Stomach (tissue), 9 donors: Measurements from ENCODE around the gene DOCK2. TPM values are rescaled to one million over a fixed set of nuclear protein-coding genes. Genes with fewer than 3 reads are reported as not detected.

Experiments used
- DNase-seq, 2 donors: peaks; one replicate each; pipeline versions ENCODE4 v3.0.0 to v3.0.0-alpha.2; 2013 to 2019
- H3K27ac ChIP-seq, 5 donors: fragments of 200-600 bp in 4 of 5; sonication (generic) in 4 of 5; one replicate each; pipeline ENCODE4 v1.5.1; 2013 to 2019; ENCODE audit warnings: mild to moderate bottlenecking in 1 of 5, moderate library complexity in 1 of 5
- H3K27me3 ChIP-seq, 3 donors: fragments of 200-600 bp; sonication (generic); one replicate each; pipeline ENCODE4 v1.5.1; 2017 to 2019; ENCODE audit warnings: mixed run types in 1 of 3
- H3K36me3 ChIP-seq, 4 donors: fragments of 200-600 bp; sonication (generic); 1 replicate in 3 of 4; 2 replicates in 1 of 4; pipeline ENCODE4 v1.5.1; 2016 to 2019
- H3K4me1 ChIP-seq, 4 donors: fragments of 200-600 bp; sonication (generic); one replicate each; pipeline ENCODE4 v1.5.1; 2016 to 2019
- H3K4me3 ChIP-seq, 4 donors: fragments of 200-600 bp; sonication (generic) in 3 of 4; one replicate each; pipeline ENCODE4 v1.5.1; 2016 to 2019; ENCODE audit warnings: mild to moderate bottlenecking in 1 of 4
- H3K9me3 ChIP-seq, 4 donors: fragments of 200-600 bp; sonication (generic); one replicate each; pipeline ENCODE4 v1.5.1; 2016 to 2019
- EP300 ChIP-seq: sonication (generic); formaldehyde crosslinking; IDR thresholded peaks from one replicate; pipeline ENCODE4 v1.6.1; 2017; ENCODE audit warnings: antibody characterized with exemption
- POLR2A ChIP-seq, 4 donors: fragments of 450-650 bp; IDR thresholded peaks; one replicate each; pipeline ENCODE4 v1.6.1; 2016; ENCODE audit warnings: antibody characterized with exemption in 4 of 4, control low read depth in 2 of 4, mild to moderate bottlenecking in 1 of 4, moderate library complexity in 1 of 4
- POLR2AphosphoS5 ChIP-seq, 3 donors: sonication (generic); formaldehyde crosslinking; IDR thresholded peaks; one replicate each; pipeline ENCODE4 v1.6.1; 2016; ENCODE audit warnings: antibody characterized with exemption in 3 of 3
- WGBS, 5 donors: extraction: QIAGEN DNeasy Blood & Tissue Kit in 3 of 5; methylation state at CpG; one replicate each; pipeline versions ENCODE4 v1.1.5 to v1.1.7; 2013 to 2018; 5-methylcytosine and 5-hydroxymethylcytosine counted together
- intact Hi-C: fragments of 100-400 bp; cut with DNase I; formaldehyde crosslinking; loops from one replicate; pipeline ENCODE4 v1.15.1; 2023; ENCODE audit warnings: low total_unique reads
- polyA plus RNA-seq, 3 donors: library from polyadenylated mRNA; stranded (reverse); fragments of 200-250 nt; gene quantifications; one replicate each; pipeline ENCODE4 v1.2.3, GENCODE V29; 2013
- total RNA-seq, 5 donors: library from RNA; depleted of rRNA; stranded (reverse); fragments of >200 nt; gene quantifications; one replicate each; pipeline versions ENCODE4 v1.1.0 to v1.2.3, GENCODE V29; 2014 to 2016
- TF ChIP-seq, protein P1 (sequence below), 7 experiments: fragments of 450-650 bp in 4 of 7; fragments of 200-600 bp in 3 of 7; sonication (generic) in 3 of 7; IDR thresholded peaks; one replicate each; pipeline ENCODE4 v1.5.1; 2016 to 2019; ENCODE audit warnings: antibody characterized with exemption in 7 of 7, control low read depth in 2 of 7, mild to moderate bottlenecking in 1 of 7
- donor health status: healthy with polysubstance abuse.
- donor health status: Bipolar disorder and iron deficiency.
- donor health status: healthy.

Gene DOCK2
- total and polyA plus RNA-seq, 8 donors, result 2.1 to 50.2 (median 8.5) TPM

DNA sequence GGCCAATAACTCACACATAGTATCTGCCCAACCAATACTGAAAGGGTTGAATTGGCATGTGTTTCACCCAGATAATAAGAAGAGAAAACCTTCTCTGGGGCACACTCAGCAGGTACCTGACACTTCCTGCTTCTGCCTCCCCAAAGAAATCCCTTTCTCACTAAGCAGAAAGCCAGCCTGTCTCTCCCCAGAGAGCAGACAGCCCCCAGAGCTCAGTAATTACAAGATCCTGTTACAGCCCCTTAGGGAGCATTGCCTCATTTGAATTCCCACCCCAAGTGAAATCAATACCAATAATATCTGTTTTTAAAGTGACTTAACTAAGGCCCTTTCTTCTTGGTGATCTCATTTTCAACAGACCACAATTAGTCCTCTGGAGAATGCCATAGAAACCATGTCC lies 430.1 kb downstream of the DOCK2 start:
- H3K36me3 ChIP-seq, result peaks cover 0 to 17% (median 5%) of the 10 kb centered on the region in 4 donors
- no peaks in the 10 kb centered on the region for H3K9me3 ChIP-seq
- intact Hi-C loops, result no loop called here
- H3K27ac ChIP-seq, result no peak overlapping the region
- no peak overlapping the region for H3K4me3 ChIP-seq
- H3K4me1 ChIP-seq, result no peaks in the 10 kb centered on the region
- peaks cover 0 to 6% (median 0%) of the 10 kb centered on the region in 3 donors for H3K27me3 ChIP-seq
- DNase-seq, result no peak
- TF ChIP-seq, protein P1, sequence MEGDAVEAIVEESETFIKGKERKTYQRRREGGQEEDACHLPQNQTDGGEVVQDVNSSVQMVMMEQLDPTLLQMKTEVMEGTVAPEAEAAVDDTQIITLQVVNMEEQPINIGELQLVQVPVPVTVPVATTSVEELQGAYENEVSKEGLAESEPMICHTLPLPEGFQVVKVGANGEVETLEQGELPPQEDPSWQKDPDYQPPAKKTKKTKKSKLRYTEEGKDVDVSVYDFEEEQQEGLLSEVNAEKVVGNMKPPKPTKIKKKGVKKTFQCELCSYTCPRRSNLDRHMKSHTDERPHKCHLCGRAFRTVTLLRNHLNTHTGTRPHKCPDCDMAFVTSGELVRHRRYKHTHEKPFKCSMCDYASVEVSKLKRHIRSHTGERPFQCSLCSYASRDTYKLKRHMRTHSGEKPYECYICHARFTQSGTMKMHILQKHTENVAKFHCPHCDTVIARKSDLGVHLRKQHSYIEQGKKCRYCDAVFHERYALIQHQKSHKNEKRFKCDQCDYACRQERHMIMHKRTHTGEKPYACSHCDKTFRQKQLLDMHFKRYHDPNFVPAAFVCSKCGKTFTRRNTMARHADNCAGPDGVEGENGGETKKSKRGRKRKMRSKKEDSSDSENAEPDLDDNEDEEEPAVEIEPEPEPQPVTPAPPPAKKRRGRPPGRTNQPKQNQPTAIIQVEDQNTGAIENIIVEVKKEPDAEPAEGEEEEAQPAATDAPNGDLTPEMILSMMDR (IDR thresholded peaks at IDR 0.05), result no peak
- TF ChIP-seq POLR2A (IDR thresholded peaks at IDR 0.05), result no peak

DNA sequence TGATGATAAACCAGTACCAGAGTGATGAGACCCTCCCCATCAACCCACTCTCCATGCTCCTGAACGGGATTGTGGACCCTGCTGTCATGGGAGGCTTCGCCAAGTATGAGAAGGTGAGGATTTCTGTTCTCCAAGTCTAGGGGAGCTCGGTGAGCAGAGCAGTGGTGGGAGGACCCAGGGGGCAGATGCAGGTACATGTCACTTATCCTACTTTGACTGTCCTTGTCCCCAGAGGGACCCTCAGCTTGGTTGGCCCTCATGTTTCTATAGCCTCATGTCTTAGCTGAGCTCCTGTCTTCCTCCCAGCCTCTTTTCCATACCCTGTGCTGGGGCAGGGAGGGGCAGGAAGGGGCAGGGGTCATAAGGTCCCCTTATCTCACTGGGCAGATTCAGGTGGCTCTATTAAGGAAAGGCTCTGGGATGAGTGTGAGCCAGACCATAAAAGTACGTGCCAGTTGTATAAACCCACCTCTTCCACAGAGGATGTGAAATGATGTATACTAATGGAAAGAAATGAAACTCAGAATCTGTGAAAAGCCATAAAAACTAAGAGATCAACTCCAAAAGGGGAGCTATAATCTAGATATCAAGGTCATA lies 430.6 kb downstream of the DOCK2 start:
- Histone ChIP-seq H3K36me3 (peaks cover 0 to 17% (median 5%) of the 10 kb centered on the region in 4 donors), H3K4me1 (no peaks in the 10 kb centered on the region), H3K4me3 (no peak overlapping the region), H3K27me3 (peaks cover 0 to 6% (median 0%) of the 10 kb centered on the region in 3 donors), H3K9me3 (no peaks in the 10 kb centered on the region), H3K27ac (no peak overlapping the region)
- TF ChIP-seq EP300 (no peak), POLR2A (IDR thresholded peaks at IDR 0.05) (no peak), POLR2AphosphoS5 (IDR thresholded peaks at IDR 0.05) (no peak)
- TF ChIP-seq, protein P1 (IDR thresholded peaks at IDR 0.05), result no peak
- DNase-seq, result no peak
- WGBS, 5 donors, result 71 to 81% (median 75%) methylated on average over 4 of the region's 4 CpGs
- intact Hi-C loops, result no loop called here

DNA sequence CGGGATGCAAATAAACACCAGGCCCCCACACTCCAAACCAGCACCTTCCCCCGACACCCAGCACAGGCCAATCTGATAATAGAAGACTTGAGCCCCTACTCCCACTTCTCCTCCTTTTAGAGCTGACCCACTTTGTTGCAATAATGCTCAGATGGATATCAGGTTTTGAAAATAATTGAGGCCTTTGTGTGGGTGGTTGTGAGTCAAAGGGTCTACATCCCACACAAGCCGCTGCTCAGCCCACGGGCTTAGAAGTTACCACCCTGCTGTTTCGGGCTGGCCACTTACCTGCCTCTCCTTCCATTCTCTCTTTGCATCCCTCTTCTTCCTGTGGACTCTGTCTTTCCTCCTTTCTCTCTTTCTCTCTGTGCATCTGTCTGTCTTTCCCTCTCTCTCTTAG lies 432.4 kb downstream of the DOCK2 start:
- intact Hi-C loops, result no loop called here
- H3K9me3 ChIP-seq, result no peaks in the 10 kb centered on the region
- H3K4me1 ChIP-seq, result no peaks in the 10 kb centered on the region
- no peak for DNase-seq
- peaks cover 0 to 17% (median 5%) of the 10 kb centered on the region in 4 donors for H3K36me3 ChIP-seq
- no peak overlapping the region for H3K4me3 ChIP-seq
- no peak overlapping the region for H3K27ac ChIP-seq
- no peaks in the 10 kb centered on the region for H3K27me3 ChIP-seq
- TF ChIP-seq EP300 (no peak), POLR2AphosphoS5 (IDR thresholded peaks at IDR 0.05) (no peak), POLR2A (IDR thresholded peaks at IDR 0.05) (no peak)
- TF ChIP-seq, protein P1 (IDR thresholded peaks at IDR 0.05), result no peak
- WGBS, 5 donors, result 74 to 84% (median 78%) methylated on average over 5 of the region's 5 CpGs

DNA sequence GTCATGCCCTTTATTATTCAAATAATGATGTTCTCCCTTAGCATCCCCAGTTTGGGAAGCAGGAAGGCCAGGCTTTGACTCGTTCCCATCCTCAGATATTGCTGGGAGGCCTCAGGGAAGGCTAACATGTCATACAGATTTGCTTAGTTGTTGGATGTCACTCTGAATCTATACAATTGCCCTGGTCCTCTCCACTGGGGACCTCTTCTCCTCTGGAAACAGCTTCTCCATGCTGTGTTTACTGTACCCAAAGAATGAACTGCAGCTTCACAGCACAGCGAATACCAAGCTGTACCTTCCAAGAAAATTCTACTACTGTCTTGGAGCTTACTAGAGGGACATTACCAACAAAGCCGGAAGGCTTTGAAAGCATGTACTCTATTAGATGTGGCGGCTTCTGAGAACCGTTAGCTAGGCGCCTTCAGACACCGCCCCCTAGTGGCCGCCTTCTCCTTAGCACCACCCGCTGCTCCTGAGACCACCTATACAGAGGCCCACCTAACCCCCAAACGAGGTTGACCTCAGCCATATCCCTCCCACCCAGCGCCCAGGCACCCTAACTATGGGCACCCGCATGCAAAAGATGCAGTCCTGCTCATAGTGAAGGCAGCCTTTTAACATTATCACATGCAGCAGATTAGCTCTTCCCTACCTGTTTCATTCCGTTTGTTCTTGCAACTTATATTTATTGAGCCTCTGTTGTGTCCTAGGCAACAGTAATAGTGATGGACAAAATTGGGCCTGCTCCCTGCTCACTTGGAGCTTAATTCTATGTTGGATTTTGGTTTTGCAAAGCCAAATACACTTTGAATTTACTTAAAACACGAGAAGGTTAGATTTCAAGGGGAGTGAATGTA lies 433.7 kb downstream of the DOCK2 start:
- TF ChIP-seq EP300, result no peak
- TF ChIP-seq, protein P1 (IDR thresholded peaks at IDR 0.05), result peak in 3 of 7 experiments; percentile 35 to 42 (median 41)
- peak in 1 of 2 donors; percentile 68 for DNase-seq
- no peaks in the 10 kb centered on the region for H3K9me3 ChIP-seq
- intact Hi-C loops, result no loop called here
- H3K4me1 ChIP-seq, result no peaks in the 10 kb centered on the region
- 38 to 59% (median 41%) methylated on average over 14 of the region's 14 CpGs for WGBS, 5 donors
- no peak overlapping the region for H3K27ac ChIP-seq
- peaks cover 0 to 17% (median 5%) of the 10 kb centered on the region in 4 donors for H3K36me3 ChIP-seq
- no peak overlapping the region for H3K4me3 ChIP-seq
- no peaks in the 10 kb centered on the region for H3K27me3 ChIP-seq
